ENCODE results near the gene RGS6. TPM values are rescaled to one million over a fixed set of nuclear protein-coding genes. Genes with fewer than 3 reads are reported as not detected.
A peak's percentile ranks its signal among the peaks of the same experiment; 100 is the strongest.

The RGS6 gene
- total and polyA plus RNA-seq, 2 experiments from 2014 or later = not detected

GRCh38 chr14:72614891-72615415 lies 682.7 kb downstream of the RGS6 start:
- Histone ChIP-seq H3K27me3 (replicated peaks; ENCODE audit: insufficient read depth) (no peaks in the 10 kb centered on the region), H3K4me1 (ENCODE audit: insufficient read depth) (peaks cover 32% of the 10 kb centered on the region), H3K9me3 (ENCODE audit: low read depth) (no peaks in the 10 kb centered on the region), H3K9me2 (ENCODE audit: insufficient read depth) (no peaks in the 10 kb centered on the region), H3K79me2 (ENCODE audit: insufficient read depth) (no peaks in the 10 kb centered on the region), H3K27ac (peak overlapping the region; percentile 38), H3K4me3 (no peak overlapping the region), H3K9ac (no peak overlapping the region), H3K36me3 (ENCODE audit: low read depth) (no peaks in the 10 kb centered on the region), H2AFZ (peak overlapping the region; percentile 78), H3F3A (ENCODE audit: insufficient read depth) (peaks cover 10% of the 10 kb centered on the region; the same call in 1 of the 2 replicates), H4K20me1 (ENCODE audit: insufficient read depth) (no peaks in the 10 kb centered on the region), H3K4me2 (ENCODE audit: unreplicated experiment) (no peak overlapping the region)
- whole genome bisulfite sequencing, 2 experiments (ENCODE audit: low coverage in 1 of 2, low lambda C conversion rate in 2 of 2, missing lambda C conversion rate in 2 of 2) = 49 to 52% methylated on average over 9 to 11 of the region's 11 CpGs
- no peak for DNase-seq
- in situ Hi-C loops (cut with MboI) = no loop called here
- no peak for TF ChIP-seq EZH2phosphoT487 (IDR thresholded peaks at IDR 0.05; ENCODE audit: insufficient read depth, low read depth)
- TF ChIP-seq EZH2 (IDR thresholded peaks at IDR 0.05; ENCODE audit: insufficient read depth, poor library complexity, severe bottlenecking) = no peak

GRCh38 chr14:72615451-72616121 lies 683.4 kb downstream of the RGS6 start:
- peak overlapping the region; percentile 38 for H3K27ac ChIP-seq

More at GRCh38 chr14:72615451-72616121, 683.4 kb downstream of the RGS6 start:
- Histone ChIP-seq H3K4me2 (ENCODE audit: unreplicated experiment) (no peak overlapping the region), H3K4me1 (ENCODE audit: insufficient read depth) (peaks cover 30% of the 10 kb centered on the region), H3K9me2 (ENCODE audit: insufficient read depth) (no peaks in the 10 kb centered on the region), H3K27me3 (replicated peaks; ENCODE audit: insufficient read depth) (no peaks in the 10 kb centered on the region), H3K4me3 (no peak overlapping the region), H4K20me1 (ENCODE audit: insufficient read depth) (no peaks in the 10 kb centered on the region), H3F3A (ENCODE audit: insufficient read depth) (peaks cover 10% of the 10 kb centered on the region; the same call in 1 of the 2 replicates), H3K36me3 (ENCODE audit: low read depth) (no peaks in the 10 kb centered on the region), H3K9ac (0 out of 2 replicates have a peak overlapping the region, but pooled peaks have one; percentile 0), H3K79me2 (ENCODE audit: insufficient read depth) (no peaks in the 10 kb centered on the region), H2AFZ (peak overlapping the region; percentile 78), H3K9me3 (ENCODE audit: low read depth) (no peaks in the 10 kb centered on the region)
- peak; percentile 60 for DNase-seq
- in situ Hi-C loops (cut with MboI) = no loop called here
- no peak for TF ChIP-seq EZH2 (IDR thresholded peaks at IDR 0.05; ENCODE audit: insufficient read depth, poor library complexity, severe bottlenecking)
- 37 to 41% methylated on average over 9 of the region's 9 CpGs for WGBS, 2 experiments (ENCODE audit: low coverage in 1 of 2, low lambda C conversion rate in 2 of 2, missing lambda C conversion rate in 2 of 2)

Small RNA genes within 50 kb of the gene (microRNA-seq; reads per million reads assigned to microRNA genes)
- not detected for gene MIR7843 (ENCODE audit: borderline number of aligned reads)

Small RNA genes within 50 kb of the gene (small RNA-seq; reads per million reads assigned to genes)
- not detected for gene MIR7843 (ENCODE audit: low read depth, low replicate concordance)
- gene RF00019 (ENCODE audit: low read depth, low replicate concordance) = not detected
